Measurements from ENCODE around the gene MON1A. TPM values are rescaled to one million over a fixed set of nuclear protein-coding genes. Genes with fewer than 3 reads are reported as not detected.
"Not testable (repeated sequence)": the region's sequence is repeated elsewhere in the genome, so short reads cannot be mapped to it uniquely, and the experiment has no call there.

MON1A gene
- total RNA-seq, 2 experiments from 2014 or later: 11.9 to 12.9 TPM

DNA sequence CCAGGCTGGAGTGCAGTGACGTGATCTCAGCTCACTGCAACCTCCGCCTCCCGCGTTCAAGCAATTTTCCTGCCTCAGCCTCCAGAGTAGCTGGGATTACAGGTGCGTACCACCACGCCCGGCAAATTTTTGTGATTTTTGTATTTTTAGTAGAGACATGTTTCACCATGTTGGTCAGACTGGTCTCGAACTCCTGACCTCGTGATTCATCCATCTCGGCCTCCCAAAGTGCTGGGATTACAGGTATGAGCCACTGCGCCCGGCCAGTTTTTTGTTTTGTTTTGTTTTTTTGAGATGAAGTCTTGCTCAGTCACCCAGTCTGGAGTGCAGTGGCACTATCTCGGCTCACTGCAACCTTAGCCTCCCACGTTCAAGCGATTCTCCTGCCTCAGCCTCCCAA is 2.7 kb upstream of the MON1A start:
- not testable (repeated sequence) for H3K27ac Mint-ChIP-seq; H3K9me3 Mint-ChIP-seq; DNase-seq; H3K4me3 Mint-ChIP-seq; H3K27me3 Mint-ChIP-seq; H3K36me3 Mint-ChIP-seq; ATAC-seq (ENCODE audit: low read depth)
- peaks cover 19% of the 10 kb centered on the region for H3K4me1 Mint-ChIP-seq
- POLR2A ChIA-PET: interaction anchor here (0.7 to 1.3 kb wide), 4 partner anchors 8 to 153 kb away, joined by 3 to 5 read pairs (median 4); no protein-coding TSS in a partner anchor

- Mint-ChIP-seq H3K36me3 (peaks cover 1% of the 10 kb centered on the region), H3K27me3 (no peaks in the 10 kb centered on the region), H3K9me3 (no peaks in the 10 kb centered on the region), H3K4me1 (peaks cover 22% of the 10 kb centered on the region), H3K27ac (no peak overlapping the region), H3K4me3 (peak overlapping the region; percentile 2)
- POLR2A ChIA-PET: interaction anchor here (1.0 to 4.8 kb wide), 2 partner anchors 9 to 86 kb away, joined by 4 to 55 read pairs; partner anchors contain the start of gene RBM6
- no peak for DNase-seq
- no peak for ATAC-seq (ENCODE audit: low read depth)
Observed at GRCh38 chr3:49930922-49931321, 1.3 kb upstream of the MON1A start.

GRCh38 chr3:49930168-49930690 is 618 bp upstream of the MON1A start:
- peaks cover 1% of the 10 kb centered on the region for H3K36me3 Mint-ChIP-seq
- DNase-seq (no peak), ATAC-seq (ENCODE audit: low read depth) (no peak)
- POLR2A ChIA-PET: interaction anchor here (0.6 to 4.8 kb wide), 9 partner anchors 10 to 207 kb away, joined by 3 to 55 read pairs (median 4); partner anchors contain the start of genes GMPPB, INKA1, RBM6 and UBA7
- no peaks in the 10 kb centered on the region for H3K27me3 Mint-ChIP-seq
- peak overlapping the region; percentile 89 for H3K4me3 Mint-ChIP-seq
- peaks cover 25% of the 10 kb centered on the region for H3K4me1 Mint-ChIP-seq
- no peaks in the 10 kb centered on the region for H3K9me3 Mint-ChIP-seq
- H3K27ac Mint-ChIP-seq: peak overlapping the region; percentile 77

DNA sequence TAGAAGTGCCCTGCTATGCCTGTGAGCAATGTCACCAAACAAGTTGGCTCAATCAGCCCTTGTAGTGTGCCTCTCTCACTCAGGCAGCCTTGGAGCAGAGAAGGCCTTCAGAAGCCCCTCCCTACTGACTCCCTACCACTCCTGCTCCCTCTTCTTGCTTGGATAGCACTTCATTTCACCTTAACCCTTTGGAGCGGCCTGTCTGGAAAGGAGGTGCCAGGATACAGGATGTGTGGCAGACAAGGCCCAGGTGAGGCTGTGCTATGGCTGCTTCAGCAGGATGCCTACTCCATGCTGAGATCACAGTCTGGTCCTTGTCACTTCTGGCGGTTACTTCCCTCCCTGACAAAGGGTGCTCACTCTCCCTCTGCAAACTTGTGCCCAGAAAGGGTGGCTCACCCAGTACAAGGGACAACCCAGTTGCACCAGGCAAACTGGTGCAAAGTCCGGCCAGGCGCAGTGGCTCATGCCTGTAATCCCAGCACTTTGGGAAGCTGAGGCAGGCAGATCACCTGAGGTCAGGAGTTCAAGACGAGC is 1.1 kb downstream of the MON1A start:
- POLR2A ChIA-PET: interaction anchor here (4.8 kb wide), 1 partner anchor 12 kb away, joined by 55 read pairs; the partner anchor contains the start of gene RBM6

GRCh38 chr3:49927798-49928197 is 1.8 kb downstream of the MON1A start:
- no peak overlapping the region for H3K27ac Mint-ChIP-seq
- no peak overlapping the region for H3K4me3 Mint-ChIP-seq

More for the DNA sequence above, 1.1 kb downstream of the MON1A start:
- H3K4me1 Mint-ChIP-seq: peaks cover 25% of the 10 kb centered on the region
- H3K27me3 Mint-ChIP-seq: no peaks in the 10 kb centered on the region
- H3K27ac Mint-ChIP-seq: peak overlapping the region; percentile 73
- DNase-seq (no peak), ATAC-seq (ENCODE audit: low read depth) (no peak)
- H3K9me3 Mint-ChIP-seq: no peaks in the 10 kb centered on the region
- H3K36me3 Mint-ChIP-seq: peaks cover 1% of the 10 kb centered on the region
- peak overlapping the region; percentile 89 for H3K4me3 Mint-ChIP-seq

GRCh38 chr3:49926117-49926728 is 3.4 kb downstream of the MON1A start:
- POLR2A ChIA-PET: interaction anchor here (0.6 kb wide), 1 partner anchor 76 kb away, joined by 5 read pairs; no protein-coding TSS in a partner anchor
- no peaks in the 10 kb centered on the region for H3K27me3 Mint-ChIP-seq
- ATAC-seq (ENCODE audit: low read depth) (no peak), DNase-seq (no peak)
- no peaks in the 10 kb centered on the region for H3K9me3 Mint-ChIP-seq
- H3K36me3 Mint-ChIP-seq: peaks cover 3% of the 10 kb centered on the region
- H3K4me1 Mint-ChIP-seq: peaks cover 25% of the 10 kb centered on the region
- no peak overlapping the region for H3K27ac Mint-ChIP-seq
- no peak overlapping the region for H3K4me3 Mint-ChIP-seq

More at GRCh38 chr3:49927798-49928197, 1.8 kb downstream of the MON1A start:
- DNase-seq (no peak), ATAC-seq (ENCODE audit: low read depth) (no peak)
- Mint-ChIP-seq H3K4me1 (peaks cover 25% of the 10 kb centered on the region), H3K36me3 (peaks cover 1% of the 10 kb centered on the region), H3K9me3 (no peaks in the 10 kb centered on the region), H3K27me3 (no peaks in the 10 kb centered on the region)
- POLR2A ChIA-PET: interaction anchor here (4.8 kb wide), 1 partner anchor 12 kb away, joined by 55 read pairs; the partner anchor contains the start of gene RBM6

DNA sequence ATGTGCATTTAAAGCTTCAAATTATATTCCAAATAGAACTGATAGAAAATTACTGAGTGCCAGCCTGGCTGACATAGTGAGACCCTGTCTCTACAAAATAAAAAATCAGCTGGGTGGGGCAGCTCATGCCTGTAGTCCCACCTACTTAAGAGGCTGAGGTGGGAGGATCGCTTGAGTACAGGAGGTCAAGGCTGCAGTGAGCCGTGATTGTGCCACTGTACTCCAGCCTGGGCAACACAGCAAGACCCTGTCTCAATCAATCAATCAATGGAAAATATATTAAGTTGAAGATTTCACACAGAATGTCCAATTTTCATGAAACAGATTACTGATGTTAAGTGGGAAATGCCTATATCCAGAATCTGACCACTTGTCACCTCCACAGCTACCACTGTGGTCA is 4.1 kb downstream of the MON1A start:
- H3K4me1 Mint-ChIP-seq: peaks cover 23% of the 10 kb centered on the region

DNA sequence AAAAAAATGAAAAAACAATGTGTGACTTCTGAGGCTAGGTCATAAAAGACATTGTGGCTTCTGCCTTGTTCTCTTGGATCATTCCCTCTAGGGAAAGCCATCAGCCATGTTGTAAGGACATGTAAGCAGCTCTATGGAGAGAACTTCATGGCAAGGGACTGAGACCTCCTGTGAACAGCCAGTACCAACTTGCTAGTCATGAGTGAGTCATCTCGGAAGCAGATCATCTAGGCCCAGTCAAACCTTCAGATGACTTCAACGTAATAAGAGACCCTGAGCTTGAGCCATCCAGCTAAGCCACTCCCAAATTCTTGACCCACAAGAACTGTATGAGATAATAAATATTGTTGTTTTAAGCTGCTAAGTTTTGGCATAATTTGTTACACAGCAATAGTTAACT is 4.9 kb downstream of the MON1A start:
- POLR2A ChIA-PET: interaction anchor here (1.0 kb wide), 1 partner anchor 16 kb away, joined by 3 read pairs; the partner anchor contains the start of gene RBM6
- DNase-seq: no peak
- Mint-ChIP-seq H3K9me3 (no peaks in the 10 kb centered on the region), H3K36me3 (peaks cover 3% of the 10 kb centered on the region), H3K27ac (no peak overlapping the region), H3K4me3 (no peak overlapping the region), H3K27me3 (no peaks in the 10 kb centered on the region), H3K4me1 (peaks cover 22% of the 10 kb centered on the region)
- no peak for ATAC-seq (ENCODE audit: low read depth)

More for the DNA sequence above, 4.1 kb downstream of the MON1A start:
- Mint-ChIP-seq H3K4me3 (no peak overlapping the region), H3K36me3 (peaks cover 3% of the 10 kb centered on the region), H3K27ac (no peak overlapping the region), H3K27me3 (no peaks in the 10 kb centered on the region), H3K9me3 (no peaks in the 10 kb centered on the region)
- POLR2A ChIA-PET: no interaction called here
- ATAC-seq (ENCODE audit: low read depth) (no peak), DNase-seq (no peak)

DNA sequence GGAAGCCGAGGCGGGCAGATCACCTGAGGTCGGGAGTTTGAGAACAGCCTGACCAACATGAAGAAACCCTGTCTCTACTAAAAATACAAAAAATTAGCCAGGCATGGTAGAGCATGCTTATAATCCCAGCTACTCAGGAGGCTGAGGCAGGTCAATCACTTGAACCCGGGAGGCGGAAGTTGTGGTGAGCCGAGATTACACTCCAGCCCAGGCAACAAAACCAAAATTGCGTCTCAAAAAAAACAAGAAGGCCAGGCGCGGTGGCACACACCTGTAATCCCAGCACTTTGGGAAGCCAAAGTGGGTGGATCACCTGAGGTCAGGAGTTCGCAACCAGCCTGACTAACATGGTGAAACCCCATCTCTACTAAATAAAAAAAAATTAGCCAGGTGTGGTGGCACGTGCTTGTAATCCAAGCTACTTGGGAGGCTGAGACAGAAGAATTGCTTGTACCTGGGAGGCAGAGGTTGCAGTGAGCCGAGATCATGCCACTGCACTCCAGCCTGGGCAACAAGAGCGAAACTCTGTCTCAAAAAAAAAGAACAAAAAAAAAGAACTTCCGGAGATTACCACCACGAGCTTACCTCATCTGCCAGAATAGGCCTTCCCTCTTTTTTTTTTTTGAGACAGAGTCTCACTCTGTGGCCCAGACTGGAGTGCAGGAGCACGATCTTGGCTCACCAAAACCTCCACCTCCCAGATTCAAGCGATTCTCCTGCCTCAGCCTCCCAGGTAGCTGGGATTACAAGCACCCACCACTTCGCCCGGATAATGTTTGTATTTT is 11.6 kb downstream of the MON1A start:
- peak; percentile 52 for ATAC-seq (ENCODE audit: low read depth)
- H3K27ac Mint-ChIP-seq: peak overlapping the region; percentile 60
- not testable (repeated sequence) for H3K9me3 Mint-ChIP-seq

DNA sequence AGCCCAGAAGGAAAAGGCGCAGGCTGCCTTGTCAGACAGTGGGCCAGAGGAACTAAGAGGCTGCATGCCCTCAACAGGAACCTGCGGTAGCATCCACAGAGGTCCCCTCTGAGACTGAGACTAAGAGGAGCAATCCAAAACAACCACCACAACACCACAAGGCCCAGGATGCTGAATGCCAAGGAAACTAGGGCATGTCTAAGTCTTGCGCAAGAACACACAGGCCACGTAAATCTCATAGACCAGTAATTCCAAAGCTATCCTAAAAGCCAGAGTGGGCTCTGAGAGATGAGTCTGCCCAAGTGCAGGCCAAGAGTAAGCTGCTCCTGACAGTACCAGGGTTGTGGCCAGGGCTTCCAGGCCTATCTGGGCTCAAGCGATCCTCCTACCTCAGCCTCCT is 12.9 kb downstream of the MON1A start:
- ATAC-seq (ENCODE audit: low read depth) (no peak), DNase-seq (no peak)
- H3K36me3 Mint-ChIP-seq: peaks cover 2% of the 10 kb centered on the region

More for the DNA sequence above, 11.6 kb downstream of the MON1A start:
- not testable (repeated sequence) for H3K27me3 Mint-ChIP-seq, H3K4me1 Mint-ChIP-seq, DNase-seq, H3K36me3 Mint-ChIP-seq, H3K4me3 Mint-ChIP-seq
- POLR2A ChIA-PET: interaction anchor here (0.8 kb wide), 1 partner anchor 12 kb away, joined by 3 read pairs; the partner anchor contains the start of gene MON1A

DNA sequence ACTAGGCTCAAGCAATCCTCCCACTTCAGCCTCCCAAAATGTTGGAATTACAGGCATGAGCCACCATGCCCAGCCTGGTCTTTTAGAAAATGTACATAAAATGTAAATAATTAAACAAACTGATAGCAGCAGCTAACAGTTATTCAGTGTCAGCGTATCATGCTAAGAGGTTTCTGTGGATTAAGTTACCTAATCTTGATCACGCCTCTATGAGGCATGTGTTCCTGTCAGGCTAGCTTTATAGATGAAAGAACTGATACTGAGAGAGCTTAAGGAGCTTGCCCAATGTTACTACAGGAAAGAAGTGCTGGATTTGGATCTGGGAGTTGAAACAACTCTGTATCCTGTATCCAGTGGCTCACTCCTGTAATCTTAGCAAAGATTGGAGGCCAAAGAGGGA is 14.7 kb downstream of the MON1A start:
- no peak for DNase-seq
- Mint-ChIP-seq H3K36me3 (peaks cover 5% of the 10 kb centered on the region), H3K27ac (no peak overlapping the region), H3K27me3 (no peaks in the 10 kb centered on the region), H3K4me1 (no peaks in the 10 kb centered on the region), H3K4me3 (no peak overlapping the region), H3K9me3 (no peaks in the 10 kb centered on the region)
- no peak for ATAC-seq (ENCODE audit: low read depth)
- POLR2A ChIA-PET: no interaction called here

More for the DNA sequence above, 12.9 kb downstream of the MON1A start:
- H3K9me3 Mint-ChIP-seq: no peaks in the 10 kb centered on the region
- no peak overlapping the region for H3K27ac Mint-ChIP-seq
- H3K4me3 Mint-ChIP-seq: no peak overlapping the region
- peaks cover 2% of the 10 kb centered on the region for H3K4me1 Mint-ChIP-seq
- H3K27me3 Mint-ChIP-seq: no peaks in the 10 kb centered on the region
- POLR2A ChIA-PET: no interaction called here

GRCh38 chr3:49912881-49913281 is 16.7 kb downstream of the MON1A start:
- ATAC-seq (ENCODE audit: low read depth): no peak
- no peak for DNase-seq
- Mint-ChIP-seq H3K9me3 (no peaks in the 10 kb centered on the region), H3K27ac (peak overlapping the region; percentile 13), H3K36me3 (peaks cover 5% of the 10 kb centered on the region), H3K4me3 (no peak overlapping the region), H3K4me1 (no peaks in the 10 kb centered on the region), H3K27me3 (no peaks in the 10 kb centered on the region)
- POLR2A ChIA-PET: no interaction called here

DNA sequence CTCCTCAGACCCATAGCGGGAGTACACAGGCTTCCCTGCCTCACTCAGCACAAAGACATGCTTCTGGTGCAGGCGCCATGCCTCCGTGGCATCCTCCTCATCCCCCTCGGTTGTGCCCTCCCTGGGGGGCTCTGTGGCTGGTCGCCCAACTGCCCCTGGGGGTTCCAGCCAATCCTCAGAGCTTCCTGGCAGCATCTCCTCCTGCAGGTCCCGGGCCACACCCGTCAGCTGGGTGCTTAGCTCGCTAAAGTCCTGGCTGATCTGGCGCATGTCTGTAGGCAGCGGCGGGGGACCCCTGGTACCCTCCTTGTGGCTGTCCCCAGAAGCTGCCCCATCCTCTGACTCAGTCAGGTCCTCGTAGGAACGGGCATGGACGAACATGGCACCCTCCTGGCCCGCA is 18.0 kb downstream of the MON1A start:
- Mint-ChIP-seq H3K27ac (no peak overlapping the region), H3K9me3 (no peaks in the 10 kb centered on the region), H3K4me1 (peaks cover 4% of the 10 kb centered on the region), H3K36me3 (peaks cover 3% of the 10 kb centered on the region), H3K27me3 (no peaks in the 10 kb centered on the region), H3K4me3 (no peak overlapping the region)
- ATAC-seq (ENCODE audit: low read depth) (no peak), DNase-seq (no peak)
- POLR2A ChIA-PET: no interaction called here

All from activated naive CD8-positive, alpha-beta T cell treated with anti-CD3 and anti-CD28 coated beads, Interleukin-2, amount 10 ng/mL, durations not matched to agents 7 days and 5 days (primary cell).